ENCODE results near the gene FERMT3. TPM values are rescaled to one million over a fixed set of nuclear protein-coding genes. Genes with fewer than 3 reads are reported as not detected.

The FERMT3 gene
- total and polyA plus RNA-seq, 4 donors: 17.4 to 182 (median 84.5) TPM

- 46% methylated on average over 31 of the region's 31 CpGs for WGBS, 2 donors
- Histone ChIP-seq H3K9me3 (ENCODE audit: control insufficient read depth in 4 of 4, insufficient read depth in 3 of 4, low read length in 3 of 4) (no peaks in the 10 kb centered on the region), H3K27me3 (ENCODE audit: control insufficient read depth in 3 of 3, insufficient read depth in 3 of 3, low read length in 2 of 3) (no peaks in the 10 kb centered on the region), H3K4me1 (ENCODE audit: control insufficient read depth in 5 of 5, insufficient read depth in 5 of 5, low read length in 5 of 5) (peaks cover 0 to 34% (median 14%) of the 10 kb centered on the region in 5 donors), H3K36me3 (ENCODE audit: control insufficient read depth in 4 of 4, insufficient read depth in 4 of 4, low read length in 4 of 4) (peaks cover 0 to 10% (median 1%) of the 10 kb centered on the region in 4 donors), H3K4me3 (peak overlapping the region; percentile 23), H3K9ac (ENCODE audit: insufficient read depth in 1 of 2, low read length in 2 of 2) (no peak overlapping the region), H3K27ac (ENCODE audit: low read depth in 1 of 2, low read length in 1 of 2) (peak overlapping the region; percentile 67 to 74)
- no peak for TF ChIP-seq CTCF (IDR thresholded peaks at IDR 0.05; ENCODE audit: control extremely low read depth, extremely low read depth)
- DNase-seq: no peak
- no peak for ATAC-seq (ENCODE audit: insufficient read depth, low FRiP score)
These were observed 41.4 kb downstream of the FERMT3 start for GRCh38 chr11:64247729-64248531.

GRCh38 chr11:64248578-64248977 lies 42.1 kb downstream of the FERMT3 start:
- 77 to 92% methylated on average over 7 of the region's 7 CpGs for WGBS, 2 donors
- no peak for TF ChIP-seq CTCF (IDR thresholded peaks at IDR 0.05; ENCODE audit: control extremely low read depth, extremely low read depth)
- peaks cover 0 to 34% (median 14%) of the 10 kb centered on the region in 5 donors for H3K4me1 ChIP-seq (ENCODE audit: control insufficient read depth in 5 of 5, insufficient read depth in 5 of 5, low read length in 5 of 5)
- ATAC-seq (ENCODE audit: insufficient read depth, low FRiP score): no peak
- no peak for DNase-seq
- no peak overlapping the region for H3K4me3 ChIP-seq
- H3K27ac ChIP-seq (ENCODE audit: low read depth in 1 of 2, low read length in 1 of 2): no peak overlapping the region
- H3K36me3 ChIP-seq (ENCODE audit: control insufficient read depth in 4 of 4, insufficient read depth in 4 of 4, low read length in 4 of 4): peaks cover 0 to 7% (median 1%) of the 10 kb centered on the region in 4 donors
- no peak overlapping the region for H3K9ac ChIP-seq (ENCODE audit: insufficient read depth in 1 of 2, low read length in 2 of 2)
- H3K27me3 ChIP-seq (ENCODE audit: control insufficient read depth in 3 of 3, insufficient read depth in 3 of 3, low read length in 2 of 3): no peaks in the 10 kb centered on the region
- no peaks in the 10 kb centered on the region for H3K9me3 ChIP-seq (ENCODE audit: control insufficient read depth in 4 of 4, insufficient read depth in 3 of 4, low read length in 3 of 4)

DNA sequence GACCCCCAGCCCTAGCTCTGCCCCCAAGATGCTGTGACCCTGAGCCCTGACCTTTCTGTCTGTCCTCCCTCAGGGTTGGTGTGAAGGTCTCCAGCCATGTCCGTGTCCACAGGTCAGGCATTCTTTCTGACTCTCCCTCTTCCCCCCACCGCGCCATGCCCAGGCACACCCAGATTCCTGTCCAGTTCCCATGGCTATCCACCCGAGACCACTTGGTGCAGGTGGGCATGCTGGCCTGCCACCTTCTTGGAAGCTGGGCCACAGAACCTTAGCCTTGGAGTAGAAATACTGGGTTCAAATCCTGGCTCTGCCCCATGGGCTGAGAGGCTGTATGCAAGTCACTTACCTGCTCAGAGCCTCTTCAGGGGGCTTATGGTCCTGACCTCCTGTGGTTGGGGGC lies 42.5 kb downstream of the FERMT3 start:
- Histone ChIP-seq H3K9me3 (ENCODE audit: control insufficient read depth in 4 of 4, insufficient read depth in 3 of 4, low read length in 3 of 4) (no peaks in the 10 kb centered on the region), H3K27me3 (ENCODE audit: control insufficient read depth in 3 of 3, insufficient read depth in 3 of 3, low read length in 2 of 3) (no peaks in the 10 kb centered on the region), H3K27ac (ENCODE audit: low read depth in 1 of 2, low read length in 1 of 2) (no peak overlapping the region), H3K4me3 (no peak overlapping the region), H3K36me3 (ENCODE audit: control insufficient read depth in 4 of 4, insufficient read depth in 4 of 4, low read length in 4 of 4) (peaks cover 0 to 3% (median 1%) of the 10 kb centered on the region in 4 donors), H3K4me1 (ENCODE audit: control insufficient read depth in 5 of 5, insufficient read depth in 5 of 5, low read length in 5 of 5) (peaks cover 0 to 34% (median 14%) of the 10 kb centered on the region in 5 donors), H3K9ac (ENCODE audit: insufficient read depth in 1 of 2, low read length in 2 of 2) (no peak overlapping the region)
- no peak for DNase-seq
- no peak for TF ChIP-seq CTCF (IDR thresholded peaks at IDR 0.05; ENCODE audit: control extremely low read depth, extremely low read depth)
- whole genome bisulfite sequencing, 2 donors: 96 to 97% methylated on average over 4 of the region's 4 CpGs
- ATAC-seq (ENCODE audit: insufficient read depth, low FRiP score): no peak

Data from lung (tissue), 12 donors.